ENCODE results near the gene AARS1.
"Not testable (repeated sequence)": the region's sequence is repeated elsewhere in the genome, so short reads cannot be mapped to it uniquely, and the experiment has no call there.

The AARS1 gene

GRCh38 chr16:70267516-70267915, 21.8 kb downstream of the AARS1 start:
- Histone ChIP-seq H3K4me1 (ENCODE audit: control insufficient read depth in 1 of 2, insufficient read depth in 1 of 2, low read depth in 1 of 2, low read length in 1 of 2) (no peaks in the 10 kb centered on the region), H3K9me3 (no peaks in the 10 kb centered on the region), H3K27ac (no peak overlapping the region), H3K36me3 (peaks cover 37% of the 10 kb centered on the region), H3K4me3 (ENCODE audit: low read depth in 1 of 2, low read length in 1 of 2) (no peak overlapping the region), H3K27me3 (no peaks in the 10 kb centered on the region)
- no peak for TF ChIP-seq CTCF (IDR thresholded peaks at IDR 0.05)

- H3K9me3 ChIP-seq; H3K4me3 ChIP-seq (ENCODE audit: low read depth in 1 of 2, low read length in 1 of 2): not testable (repeated sequence)
Measured at GRCh38 chr16:70259903-70260302, 29.4 kb downstream of the AARS1 start.

GRCh38 chr16:70258946-70259345, 30.4 kb downstream of the AARS1 start:
- Histone ChIP-seq H3K4me3 (ENCODE audit: low read depth in 1 of 2, low read length in 1 of 2) (no peak overlapping the region), H3K27ac (no peak overlapping the region), H3K36me3 (peaks cover 46% of the 10 kb centered on the region), H3K9me3 (no peaks in the 10 kb centered on the region), H3K4me1 (ENCODE audit: control insufficient read depth in 1 of 2, insufficient read depth in 1 of 2, low read depth in 1 of 2, low read length in 1 of 2) (no peaks in the 10 kb centered on the region), H3K27me3 (no peaks in the 10 kb centered on the region)
- no peak for TF ChIP-seq CTCF (IDR thresholded peaks at IDR 0.05)

More at GRCh38 chr16:70259903-70260302, 29.4 kb downstream of the AARS1 start:
- peaks cover 53% of the 10 kb centered on the region for H3K36me3 ChIP-seq
- not testable (repeated sequence) for H3K27ac ChIP-seq; H3K4me1 ChIP-seq (ENCODE audit: control insufficient read depth in 1 of 2, insufficient read depth in 1 of 2, low read depth in 1 of 2, low read length in 1 of 2); H3K27me3 ChIP-seq

GRCh38 chr16:70258065-70258464, 31.2 kb downstream of the AARS1 start:
- no peaks in the 10 kb centered on the region for H3K27me3 ChIP-seq
- H3K9me3 ChIP-seq = no peaks in the 10 kb centered on the region
- H3K27ac ChIP-seq = no peak overlapping the region
- no peak overlapping the region for H3K4me3 ChIP-seq (ENCODE audit: low read depth in 1 of 2, low read length in 1 of 2)
- no peak for TF ChIP-seq CTCF (IDR thresholded peaks at IDR 0.05)
- no peaks in the 10 kb centered on the region for H3K4me1 ChIP-seq (ENCODE audit: control insufficient read depth in 1 of 2, insufficient read depth in 1 of 2, low read depth in 1 of 2, low read length in 1 of 2)
- peaks cover 40% of the 10 kb centered on the region for H3K36me3 ChIP-seq

- no peaks in the 10 kb centered on the region for H3K4me1 ChIP-seq (ENCODE audit: control insufficient read depth in 1 of 2, insufficient read depth in 1 of 2, low read depth in 1 of 2, low read length in 1 of 2)
- H3K9me3 ChIP-seq = no peaks in the 10 kb centered on the region
- no peak overlapping the region for H3K27ac ChIP-seq
- H3K27me3 ChIP-seq = no peaks in the 10 kb centered on the region
- no peak overlapping the region for H3K4me3 ChIP-seq (ENCODE audit: low read depth in 1 of 2, low read length in 1 of 2)
- peaks cover 36% of the 10 kb centered on the region for H3K36me3 ChIP-seq
- TF ChIP-seq CTCF (IDR thresholded peaks at IDR 0.05) = no peak
Measured at GRCh38 chr16:70257391-70257790, 31.9 kb downstream of the AARS1 start.

GRCh38 chr16:70255574-70255973, 33.7 kb downstream of the AARS1 start:
- Histone ChIP-seq H3K4me3 (ENCODE audit: low read depth in 1 of 2, low read length in 1 of 2) (no peak overlapping the region), H3K27me3 (no peaks in the 10 kb centered on the region), H3K36me3 (peaks cover 20% of the 10 kb centered on the region), H3K4me1 (ENCODE audit: control insufficient read depth in 1 of 2, insufficient read depth in 1 of 2, low read depth in 1 of 2, low read length in 1 of 2) (peaks cover 9 to 11% of the 10 kb centered on the region in 2 experiments), H3K27ac (no peak overlapping the region), H3K9me3 (no peaks in the 10 kb centered on the region)
- no peak for TF ChIP-seq CTCF (IDR thresholded peaks at IDR 0.05)
